Right atrium auricular region (tissue), 2 donors: ENCODE data around the gene ARHGAP26. TPM values are rescaled to one million over a fixed set of nuclear protein-coding genes. Genes with fewer than 3 reads are reported as not detected.

Experiments used
- DNase-seq: peaks from one replicate; pipeline ENCODE4 v3.0.0-alpha.2; 2019; ENCODE audit warnings: low spot score
- H3K27ac ChIP-seq, 2 donors: fragments of 200-600 bp; sonication (generic); 1 replicate in 1 of 2; 2 replicates in 1 of 2; pipeline ENCODE4 v1.5.1; 2016 to 2019
- H3K27me3 ChIP-seq, 2 donors: fragments of 200-600 bp; sonication (generic); one replicate each; pipeline versions ENCODE4 v1.5.1 to v1.6.0; 2017 to 2019
- H3K36me3 ChIP-seq: fragments of 200-600 bp; sonication (generic); one replicate; pipeline ENCODE4 v1.5.1; 2016
- H3K4me1 ChIP-seq, 2 donors: fragments of 200-600 bp; sonication (generic); one replicate each; pipeline versions ENCODE4 v1.5.1 to v1.6.0; 2017 to 2019
- H3K4me3 ChIP-seq, 2 donors: fragments of 200-600 bp; sonication (generic); 1 replicate in 1 of 2; 2 replicates in 1 of 2; pipeline ENCODE4 v1.5.1; 2017 to 2019; ENCODE audit warnings: mild to moderate bottlenecking in 1 of 2, moderate library complexity in 1 of 2
- H3K9me3 ChIP-seq, 2 donors: fragments of 200-600 bp; sonication (generic); one replicate each; pipeline ENCODE4 v1.5.1; 2019
- CTCF ChIP-seq, 2 donors: fragments of 200-600 bp; sonication (generic); IDR thresholded peaks; one replicate each; pipeline ENCODE4 v1.5.1; 2019; ENCODE audit warnings: antibody characterized with exemption in 2 of 2
- total RNA-seq, 2 donors: library from RNA; depleted of rRNA; stranded (reverse); fragments of >200 nt; gene quantifications; one replicate each; pipeline ENCODE4 v1.1.0, GENCODE V29; 2016

Gene ARHGAP26
- total RNA-seq, 2 donors from 2014 or later = 29.8 to 31.6 TPM

GRCh38 chr5:142913728-142914338 lies 143.7 kb downstream of the ARHGAP26 start:
- peaks cover 54% of the 10 kb centered on the region for H3K36me3 ChIP-seq
- H3K27me3 ChIP-seq = no peaks in the 10 kb centered on the region
- H3K27ac ChIP-seq = no peak overlapping the region
- H3K9me3 ChIP-seq = no peaks in the 10 kb centered on the region
- H3K4me1 ChIP-seq = no peaks in the 10 kb centered on the region
- TF ChIP-seq CTCF (IDR thresholded peaks at IDR 0.05) = no peak
- no peak for DNase-seq
- H3K4me3 ChIP-seq = no peak overlapping the region

GRCh38 chr5:142915038-142915437 lies 144.9 kb downstream of the ARHGAP26 start:
- Histone ChIP-seq H3K36me3 (peaks cover 56% of the 10 kb centered on the region), H3K9me3 (no peaks in the 10 kb centered on the region), H3K27me3 (no peaks in the 10 kb centered on the region), H3K4me3 (no peak overlapping the region), H3K4me1 (no peaks in the 10 kb centered on the region), H3K27ac (no peak overlapping the region)
- DNase-seq = no peak
- TF ChIP-seq CTCF (IDR thresholded peaks at IDR 0.05) = no peak

GRCh38 chr5:142915813-142916424 lies 145.7 kb downstream of the ARHGAP26 start:
- Histone ChIP-seq H3K4me1 (no peaks in the 10 kb centered on the region), H3K9me3 (no peaks in the 10 kb centered on the region), H3K4me3 (no peak overlapping the region), H3K27ac (no peak overlapping the region), H3K36me3 (peaks cover 50% of the 10 kb centered on the region), H3K27me3 (no peaks in the 10 kb centered on the region)
- no peak for DNase-seq
- TF ChIP-seq CTCF (IDR thresholded peaks at IDR 0.05) = peak; percentile 49 to 52

GRCh38 chr5:142918959-142919635 lies 148.9 kb downstream of the ARHGAP26 start:
- H3K4me3 ChIP-seq = no peak overlapping the region
- H3K9me3 ChIP-seq = no peaks in the 10 kb centered on the region
- peaks cover 0 to 18% of the 10 kb centered on the region in 2 donors for H3K4me1 ChIP-seq
- DNase-seq = no peak
- H3K36me3 ChIP-seq = peaks cover 19% of the 10 kb centered on the region
- no peak overlapping the region for H3K27ac ChIP-seq
- no peaks in the 10 kb centered on the region for H3K27me3 ChIP-seq
- no peak for TF ChIP-seq CTCF (IDR thresholded peaks at IDR 0.05)

GRCh38 chr5:142920849-142921612 lies 150.9 kb downstream of the ARHGAP26 start:
- H3K9me3 ChIP-seq = no peaks in the 10 kb centered on the region
- DNase-seq = no peak
- H3K27me3 ChIP-seq = no peaks in the 10 kb centered on the region
- peaks cover 9% of the 10 kb centered on the region for H3K36me3 ChIP-seq
- H3K4me1 ChIP-seq = peaks cover 0 to 32% of the 10 kb centered on the region in 2 donors
- H3K4me3 ChIP-seq = no peak overlapping the region
- H3K27ac ChIP-seq = no peak overlapping the region
- TF ChIP-seq CTCF (IDR thresholded peaks at IDR 0.05) = no peak
